ENCODE results near the gene NEK9. TPM values are rescaled to one million over a fixed set of nuclear protein-coding genes. Genes with fewer than 3 reads are reported as not detected.

Gene NEK9
- total RNA-seq, 6 donors from 2014 or later: 37.5 to 96.4 (median 78.9) TPM

- H3K27ac ChIP-seq: peak overlapping the region in 1 of 4 donors; percentile 16
- 80% methylated on average over 6 of the region's 6 CpGs for WGBS, 2 donors
Measured at GRCh38 chr14:75134644-75135043, 7.8 kb upstream of the NEK9 start.

DNA sequence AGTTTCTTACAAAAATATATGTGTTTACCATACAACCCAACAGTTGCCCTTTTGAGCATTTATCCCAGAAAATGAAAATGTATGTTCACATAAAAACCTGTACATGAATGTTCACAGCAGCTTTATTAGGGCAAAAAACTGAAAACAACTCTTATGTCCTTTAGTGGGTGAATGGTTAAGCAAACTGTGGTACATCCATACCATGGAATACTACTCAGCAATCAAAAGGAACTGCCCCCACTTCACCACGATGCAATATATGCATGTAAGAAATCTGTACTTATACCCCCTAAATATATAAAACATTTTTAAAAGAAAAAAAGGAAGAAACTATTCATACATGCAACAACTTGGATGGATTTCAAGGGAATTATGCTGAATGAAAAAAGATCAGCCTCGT, 6.7 kb upstream of the NEK9 start:
- no peak for DNase-seq
- Histone ChIP-seq H3K36me3 (peaks cover 11 to 48% (median 13%) of the 10 kb centered on the region in 4 donors), H3K27ac (peak overlapping the region in 1 of 4 donors; percentile 40), H3K4me1 (peaks cover 10 to 15% (median 12%) of the 10 kb centered on the region in 4 donors), H3K4me3 (no peak overlapping the region), H3K27me3 (no peaks in the 10 kb centered on the region), H3K9me3 (no peaks in the 10 kb centered on the region)
- WGBS, 2 donors: 48 to 70% methylated on average over 2 of the region's 2 CpGs
- no peak for TF ChIP-seq CTCF (IDR thresholded peaks at IDR 0.05)
- no peak for TF ChIP-seq POLR2A (IDR thresholded peaks at IDR 0.05)
- no peak for ATAC-seq (ENCODE audit: low FRiP score in 2 of 2)

More at GRCh38 chr14:75134644-75135043, 7.8 kb upstream of the NEK9 start:
- no peak for ATAC-seq (ENCODE audit: low FRiP score in 2 of 2)
- H3K36me3 ChIP-seq: peaks cover 11 to 46% (median 13%) of the 10 kb centered on the region in 4 donors
- no peak for DNase-seq
- no peaks in the 10 kb centered on the region for H3K9me3 ChIP-seq
- no peak overlapping the region for H3K4me3 ChIP-seq
- H3K27me3 ChIP-seq: no peaks in the 10 kb centered on the region
- TF ChIP-seq POLR2A (IDR thresholded peaks at IDR 0.05) (no peak), EP300 (IDR thresholded peaks at IDR 0.05) (no peak), POLR2AphosphoS5 (IDR thresholded peaks at IDR 0.05) (no peak), CTCF (IDR thresholded peaks at IDR 0.05) (no peak)
- peaks cover 18 to 22% (median 18%) of the 10 kb centered on the region in 4 donors for H3K4me1 ChIP-seq

GRCh38 chr14:75132382-75133086, 5.7 kb upstream of the NEK9 start:
- no peak overlapping the region for H3K4me3 ChIP-seq
- no peaks in the 10 kb centered on the region for H3K9me3 ChIP-seq
- 37 to 39% methylated on average over 4 of the region's 4 CpGs for WGBS, 2 donors
- ATAC-seq (ENCODE audit: low FRiP score in 2 of 2) (peak; percentile 85 to 90), DNase-seq (no peak)
- H3K4me1 ChIP-seq: peaks cover 12 to 18% (median 15%) of the 10 kb centered on the region in 4 donors
- TF ChIP-seq POLR2AphosphoS5 (IDR thresholded peaks at IDR 0.05): no peak
- TF ChIP-seq CTCF (IDR thresholded peaks at IDR 0.05): peak; percentile 67 to 92 (median 86)
- TF ChIP-seq POLR2A (IDR thresholded peaks at IDR 0.05): no peak
- TF ChIP-seq EP300 (IDR thresholded peaks at IDR 0.05): no peak
- peaks cover 11 to 53% (median 13%) of the 10 kb centered on the region in 4 donors for H3K36me3 ChIP-seq
- H3K27ac ChIP-seq: peak overlapping the region in 3 of 4 donors; percentile 19 to 61 (median 40)
- H3K27me3 ChIP-seq: no peaks in the 10 kb centered on the region

GRCh38 chr14:75128596-75128990, 1.7 kb upstream of the NEK9 start:
- H3K4me1 ChIP-seq: peaks cover 29 to 42% (median 36%) of the 10 kb centered on the region in 4 donors

More at GRCh38 chr14:75128596-75128990, 1.7 kb upstream of the NEK9 start:
- WGBS, 2 donors: 79 to 93% methylated on average over 5 of the region's 5 CpGs
- no peak overlapping the region for H3K4me3 ChIP-seq
- H3K27ac ChIP-seq: peak overlapping the region in 1 of 4 donors; percentile 51
- no peaks in the 10 kb centered on the region for H3K9me3 ChIP-seq
- H3K27me3 ChIP-seq: no peaks in the 10 kb centered on the region
- TF ChIP-seq EP300 (IDR thresholded peaks at IDR 0.05): no peak
- no peak for TF ChIP-seq POLR2A (IDR thresholded peaks at IDR 0.05)
- TF ChIP-seq CTCF (IDR thresholded peaks at IDR 0.05): no peak
- no peak for TF ChIP-seq POLR2AphosphoS5 (IDR thresholded peaks at IDR 0.05)
- ATAC-seq (ENCODE audit: low FRiP score in 2 of 2) (no peak), DNase-seq (no peak)
- H3K36me3 ChIP-seq: peaks cover 0 to 28% (median 3%) of the 10 kb centered on the region in 4 donors

All from upper lobe of left lung (tissue), 6 donors.